Ramos (cell line): ENCODE measurements around the gene BAAT.

Experiments
- in situ Hi-C: fragments of 300-500 bp; cut with MboI; formaldehyde crosslinking; loops from one replicate; pipeline ENCODE4 v1.14.3; 2022; ENCODE audit warnings: low sequenced_read_pairs; ENCODE audit not compliant: unreplicated experiment

Gene BAAT

DNA sequence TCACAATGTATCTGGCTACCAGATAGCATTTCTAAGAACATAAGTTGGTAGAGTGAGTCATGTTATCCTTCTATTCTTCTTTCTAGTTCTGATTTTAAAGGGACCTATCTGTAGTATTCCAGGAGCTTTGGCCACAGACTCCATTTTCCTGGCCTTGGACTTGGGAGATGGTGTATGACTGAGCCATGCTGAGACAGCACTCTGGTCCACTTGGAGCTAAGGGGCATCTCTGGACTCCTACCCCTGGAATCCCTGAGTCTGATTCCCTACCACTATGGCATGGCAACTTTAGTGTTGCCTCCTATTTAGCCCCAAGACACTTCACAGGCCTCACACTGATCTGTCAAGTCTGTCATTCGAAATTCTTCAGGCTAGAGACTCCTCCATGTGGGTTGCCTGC lies 58.8 kb downstream of the BAAT start:
- in situ Hi-C loops = no loop called here

DNA sequence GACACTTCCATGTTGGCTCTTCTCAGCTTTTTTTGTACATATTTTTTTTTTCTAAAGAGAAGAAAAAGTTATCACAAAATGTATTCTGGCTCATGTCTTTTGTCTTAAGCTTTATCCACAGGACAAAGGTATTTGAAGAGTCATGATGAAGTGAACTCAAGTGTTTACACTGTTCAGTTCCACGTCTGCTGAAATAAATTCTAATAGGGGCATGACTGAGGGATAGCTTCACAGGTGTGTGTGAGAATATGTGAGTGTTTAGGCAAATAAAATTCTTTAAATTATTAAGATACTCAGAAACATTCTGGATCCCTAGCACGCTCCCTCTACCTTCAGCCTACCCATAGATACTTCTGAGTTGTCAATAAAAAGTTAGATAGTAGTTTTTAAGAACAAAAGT lies 59.8 kb downstream of the BAAT start:
- in situ Hi-C loops = no loop called here

DNA sequence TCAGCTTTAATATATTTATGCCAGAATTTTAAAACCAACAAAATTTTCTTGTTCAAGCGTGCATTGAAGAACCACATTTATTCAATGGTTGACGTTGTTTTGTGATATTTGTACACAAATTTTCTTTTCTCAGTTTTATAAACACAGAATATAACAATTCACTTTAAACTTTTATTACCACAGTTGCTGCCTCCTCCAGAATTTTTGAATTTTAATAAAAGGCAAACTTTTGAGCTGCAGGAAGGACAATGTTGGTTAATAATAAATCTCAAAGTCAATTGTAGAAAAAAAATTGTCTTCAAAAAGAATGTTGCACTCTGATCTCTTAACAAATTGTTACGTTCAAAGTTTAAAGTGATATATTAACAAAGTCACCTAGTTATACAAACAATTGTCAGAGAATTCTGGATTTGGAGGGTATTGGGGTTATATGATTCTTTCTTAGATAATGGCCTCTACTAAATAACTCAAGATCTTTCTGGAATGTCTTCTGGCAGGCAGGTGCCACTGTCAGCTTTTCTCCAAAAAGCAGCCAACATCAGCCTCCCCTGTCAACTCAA lies 60.5 kb downstream of the BAAT start:
- in situ Hi-C loops = no loop called here

DNA sequence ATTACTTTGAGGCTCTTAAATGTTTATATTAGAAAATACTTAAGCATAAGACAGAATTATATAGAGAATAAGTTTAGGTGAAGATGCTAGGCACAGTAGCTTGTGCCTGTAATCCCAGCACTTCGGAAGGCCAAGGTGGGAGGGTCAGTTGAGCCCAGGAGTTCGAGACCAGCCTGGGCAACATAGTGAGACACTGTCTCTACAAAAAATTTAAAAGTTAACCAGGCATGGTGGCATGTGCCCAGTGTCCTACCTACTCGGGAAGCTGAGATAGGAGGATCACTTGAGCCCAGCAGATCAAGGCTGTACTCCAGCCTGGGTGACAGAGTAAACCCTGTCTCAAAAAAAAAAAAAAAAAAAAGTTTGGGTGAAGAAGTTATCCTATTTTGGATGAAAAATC lies 61.7 kb downstream of the BAAT start:
- in situ Hi-C loops = no loop called here

DNA sequence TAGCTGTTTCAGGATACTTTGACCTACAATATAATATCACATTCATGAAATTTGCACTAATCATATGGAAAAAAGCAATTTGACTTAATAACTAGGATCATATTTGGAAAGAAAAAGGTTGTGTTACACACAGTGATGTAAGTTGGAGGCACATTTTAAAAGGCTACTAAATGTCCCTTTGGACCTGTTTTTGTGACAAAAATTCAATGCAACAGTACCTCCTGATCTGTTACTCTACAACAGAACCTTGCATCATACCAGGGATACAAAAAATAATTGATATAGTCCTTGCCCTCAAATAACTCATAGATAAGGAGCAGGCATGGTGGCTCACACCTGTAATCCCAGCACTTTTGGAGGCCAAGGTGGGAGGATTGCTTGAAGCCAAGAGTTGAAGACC lies 67.1 kb downstream of the BAAT start:
- in situ Hi-C loops = no loop called here

DNA sequence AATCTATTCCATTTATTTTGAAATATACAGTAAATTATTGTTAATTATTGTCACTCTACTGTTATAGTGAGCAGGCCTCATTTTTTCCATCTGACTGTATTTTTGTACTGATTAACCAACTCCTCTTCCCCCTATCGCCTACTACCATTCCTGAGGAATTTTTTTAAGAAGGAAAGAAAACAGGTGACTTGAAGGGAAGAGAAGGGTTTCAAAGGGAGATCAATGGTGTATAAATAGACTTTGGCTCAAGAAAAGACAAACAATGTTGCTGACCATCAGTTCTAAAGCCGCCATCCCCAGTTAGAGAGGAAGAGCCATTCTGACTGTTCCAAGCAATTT lies 69.7 kb downstream of the BAAT start:
- in situ Hi-C loops = no loop called here

DNA sequence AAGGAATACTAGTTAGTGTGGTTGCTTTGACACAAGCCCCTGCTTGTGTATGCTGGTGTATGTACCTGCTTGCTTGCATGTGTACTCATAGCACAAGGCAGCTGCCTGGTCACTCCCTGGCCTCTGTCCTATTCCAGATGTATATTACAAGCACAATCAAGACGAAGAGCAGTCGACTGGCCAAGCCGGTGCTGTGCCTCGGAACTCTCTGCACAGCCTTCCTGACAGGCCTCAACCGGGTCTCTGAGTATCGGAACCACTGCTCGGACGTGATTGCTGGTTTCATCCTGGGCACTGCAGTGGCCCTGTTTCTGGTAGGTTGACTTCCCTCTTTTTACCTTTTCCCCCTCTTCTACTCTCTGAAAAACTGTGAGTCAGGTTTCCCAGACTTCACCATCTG lies 72.1 kb downstream of the BAAT start:
- in situ Hi-C loops = no loop called here

DNA sequence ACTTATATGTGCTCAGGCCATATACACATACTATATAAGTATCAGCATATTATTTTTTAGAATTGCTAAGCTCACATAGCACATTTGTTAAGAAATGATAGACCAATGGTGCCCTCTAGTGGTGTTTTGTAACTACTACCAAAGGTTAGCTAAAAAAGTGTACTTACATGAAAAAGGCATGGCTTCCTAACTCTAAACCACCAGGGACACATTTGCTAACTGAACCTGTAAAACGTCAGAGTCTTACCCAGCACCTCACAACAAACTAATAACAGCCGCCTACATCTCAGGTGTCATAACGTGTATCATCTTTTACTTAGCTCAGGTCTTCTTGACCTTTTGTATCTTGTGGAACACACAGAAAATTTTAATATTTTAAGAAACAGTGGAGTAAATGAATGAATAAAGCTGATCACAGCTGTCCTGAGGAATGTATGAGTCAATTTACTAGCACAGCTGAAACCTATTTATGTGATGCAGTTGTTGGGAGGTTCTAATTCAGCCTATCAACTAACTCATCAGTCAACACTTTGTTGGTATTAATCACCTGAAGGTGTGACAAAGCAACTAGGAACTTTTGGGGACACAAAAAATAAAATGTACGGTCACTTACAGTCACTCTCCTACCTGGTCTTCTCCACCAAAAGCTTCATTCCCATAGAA lies 72.9 kb downstream of the BAAT start:
- in situ Hi-C loops = no loop called here

DNA sequence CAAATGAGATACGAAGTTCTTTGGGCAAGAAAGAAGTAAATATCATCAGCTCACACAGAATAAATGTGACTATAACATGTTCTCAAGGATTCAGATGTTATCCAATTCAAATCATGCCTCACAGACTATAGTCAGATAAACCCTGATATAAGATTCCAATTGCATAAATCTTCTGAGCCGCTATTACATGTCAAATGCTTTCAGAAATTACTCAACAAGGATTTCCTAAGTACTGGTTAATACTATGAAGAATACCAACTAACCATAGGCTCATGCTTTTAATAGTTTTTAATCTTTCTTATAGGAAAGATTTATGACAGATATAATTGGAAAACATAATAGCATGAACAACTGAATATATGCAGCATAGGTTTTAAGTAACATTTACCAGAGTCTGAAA lies 73.6 kb downstream of the BAAT start:
- in situ Hi-C loops = no loop called here
